SK-N-SH (cell line): Measurements from ENCODE around the gene WNT3.

Experiments used
- CTCF ChIP-seq: fragments of 200-600 bp; sonication (generic); IDR thresholded peaks from 2 replicates; pipeline ENCODE4 v1.6.1; 2017; ENCODE audit warnings: antibody characterized with exemption, mild to moderate bottlenecking, moderate library complexity
- GABPA ChIP-seq: IDR thresholded peaks from 2 replicates; pipeline ENCODE4 v1.4.0; 2012; ENCODE audit warnings: low read depth, mild to moderate bottlenecking
- NRF1 ChIP-seq: IDR thresholded peaks from 2 replicates; pipeline ENCODE4 v1.6.1; 2012; ENCODE audit warnings: low read depth, mild to moderate bottlenecking, low read length
- POLR2AphosphoS5 ChIP-seq: IDR thresholded peaks from 2 replicates; pipeline ENCODE4 v1.6.1; 2012; ENCODE audit warnings: low read depth, low read length
- RCOR1 ChIP-seq: fragments of 150-350 bp; IDR thresholded peaks from 2 replicates; pipeline ENCODE4 v1.6.1; 2017; ENCODE audit warnings: antibody characterized with exemption, low read length
- REST ChIP-seq: IDR thresholded peaks from 2 replicates; pipeline ENCODE4 v1.6.1; 2012; ENCODE audit warnings: mild to moderate bottlenecking, low read depth, low read length, moderate library complexity
- TEAD4 ChIP-seq: IDR thresholded peaks from 2 replicates; pipeline ENCODE4 v1.4.0; 2012; ENCODE audit warnings: mild to moderate bottlenecking, borderline replicate concordance; ENCODE audit not compliant: insufficient read depth

GRCh38 chr17:46720408-46720807, 98.1 kb downstream of the WNT3 start:
- no peak for TF ChIP-seq CTCF
- TF ChIP-seq TEAD4, result no peak
- no peak for TF ChIP-seq GABPA
- TF ChIP-seq RCOR1, result no peak
- TF ChIP-seq NRF1, result no peak
- no peak for TF ChIP-seq POLR2AphosphoS5
- TF ChIP-seq REST, result no peak
